ENCODE measurements around the gene BTBD9.

Gene BTBD9

DNA sequence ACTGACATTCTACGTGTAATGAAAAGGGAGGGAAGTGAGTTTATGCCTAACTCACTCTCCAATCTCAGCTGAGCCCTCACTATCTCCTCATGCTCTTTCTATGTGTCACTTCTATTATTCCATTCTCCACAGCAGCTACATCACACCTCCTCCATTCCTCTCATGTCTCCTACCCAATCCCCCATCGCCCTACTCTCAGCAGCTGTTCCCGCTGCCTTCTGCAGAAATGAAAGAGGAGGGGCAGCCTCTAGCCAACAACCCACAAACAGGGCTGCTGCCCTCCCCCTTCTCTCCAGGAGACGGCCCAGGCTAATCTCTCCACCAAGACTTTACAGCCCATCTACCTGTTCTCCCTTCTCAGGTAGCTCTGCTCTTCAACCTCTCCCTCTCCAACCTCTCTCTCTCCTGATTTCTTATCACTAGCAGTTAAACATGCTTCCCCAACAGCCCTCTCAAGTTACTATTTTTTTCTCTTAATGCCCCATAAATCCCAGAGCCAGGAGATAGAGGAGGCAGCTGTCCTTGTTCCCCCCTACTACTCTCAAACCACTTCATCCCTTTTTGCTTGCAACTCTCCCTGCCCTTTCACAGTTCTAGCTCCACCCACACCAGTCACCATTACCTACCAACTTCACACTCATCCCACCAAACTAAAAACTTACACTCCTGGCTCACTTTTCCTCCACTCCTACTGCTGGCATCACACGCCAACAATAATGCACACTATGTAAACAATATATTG, 136.5 kb downstream of the BTBD9 start:
- DNase-seq: no peak

DNA sequence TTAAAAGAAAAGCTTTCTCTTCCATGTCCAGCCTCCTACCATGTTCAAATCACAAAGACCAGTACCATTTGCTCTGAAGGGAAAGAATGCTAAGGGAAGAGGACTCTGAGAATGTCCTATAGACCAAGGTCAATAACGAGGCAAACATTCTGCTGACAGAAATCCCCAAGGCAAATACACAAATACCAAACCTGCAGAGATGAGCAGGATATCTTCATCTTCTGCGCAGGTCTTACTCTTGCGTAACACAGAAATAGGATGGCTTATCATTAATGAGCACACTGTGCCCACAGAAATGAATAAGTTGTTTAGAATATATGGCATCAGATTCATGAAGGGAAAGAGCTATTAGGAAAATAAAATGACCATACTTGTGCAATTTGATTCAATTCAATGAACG, 137.3 kb downstream of the BTBD9 start:
- DNase-seq: no peak

DNA sequence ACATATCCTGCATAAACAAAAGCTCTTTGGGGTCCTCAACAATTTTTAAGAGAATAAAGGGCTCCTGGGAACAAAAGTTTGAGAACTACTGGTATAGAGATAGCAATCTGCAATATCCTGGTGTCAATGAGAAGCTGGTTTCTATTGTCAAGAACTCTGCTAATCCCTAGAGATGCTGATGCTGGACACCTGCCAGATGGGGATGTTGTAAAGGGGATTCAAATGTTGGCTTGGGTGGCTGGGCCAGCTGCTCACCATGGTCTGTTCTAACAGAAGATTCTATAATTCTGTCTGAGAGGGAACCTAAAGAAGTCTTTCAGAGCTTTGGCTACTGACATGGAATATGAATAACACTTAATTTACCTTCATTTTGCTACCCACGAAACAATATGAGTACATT, 137.8 kb downstream of the BTBD9 start:
- no peak for DNase-seq

DNA sequence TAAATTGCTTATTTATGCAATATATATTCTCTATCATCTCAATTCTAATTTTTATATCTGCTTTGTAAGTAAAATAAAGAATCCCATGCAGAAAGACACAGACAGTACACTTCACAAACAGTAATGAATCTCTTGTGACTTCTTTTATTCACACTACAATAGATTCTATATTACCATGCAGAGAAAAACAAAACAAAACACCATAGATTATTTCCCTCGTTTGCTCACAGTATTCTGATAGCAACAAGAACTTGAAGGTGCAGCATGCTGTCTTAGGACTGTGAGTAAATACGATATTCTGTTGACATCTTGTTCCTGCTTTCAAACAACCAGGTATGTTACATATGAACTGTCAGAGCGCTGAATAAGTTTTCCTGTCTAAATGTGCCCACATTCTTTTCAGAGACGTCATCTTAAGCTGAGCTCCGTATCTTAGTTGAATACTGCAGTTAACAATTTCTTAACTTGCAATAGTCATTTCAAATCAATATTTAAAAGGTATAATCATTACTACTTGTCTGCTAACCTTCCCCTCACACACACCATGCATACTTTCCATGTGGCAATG, 140.1 kb downstream of the BTBD9 start:
- DNase-seq: no peak

DNA sequence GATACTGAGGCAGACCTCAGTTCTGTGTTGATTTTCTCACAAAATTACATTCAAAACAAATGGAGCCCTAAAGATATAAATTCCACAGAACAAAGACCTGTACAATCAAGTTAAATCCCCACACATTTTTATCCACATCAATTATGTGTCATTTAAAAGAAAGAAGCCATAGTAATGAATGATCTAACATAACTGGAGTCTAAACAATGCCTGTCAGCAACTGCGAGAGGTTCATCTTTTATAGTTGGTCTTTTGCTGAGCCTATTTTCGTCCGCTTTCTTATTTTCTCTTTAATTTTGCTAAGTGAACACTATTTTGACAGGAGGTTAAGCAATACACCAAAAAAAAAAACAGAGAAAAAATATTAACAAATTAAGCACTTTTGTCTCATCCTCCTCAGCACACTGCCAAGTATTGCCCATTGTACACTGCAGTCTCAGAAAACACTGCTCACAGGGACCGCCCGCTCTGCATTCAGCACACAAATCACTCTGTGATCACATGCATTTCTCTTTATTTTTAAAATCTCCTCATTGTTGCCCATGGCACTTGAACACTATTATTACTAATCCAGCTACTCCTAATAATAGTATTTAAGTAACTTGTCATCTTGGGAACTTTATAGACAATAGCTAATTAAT, 140.8 kb downstream of the BTBD9 start:
- no peak for DNase-seq

DNA sequence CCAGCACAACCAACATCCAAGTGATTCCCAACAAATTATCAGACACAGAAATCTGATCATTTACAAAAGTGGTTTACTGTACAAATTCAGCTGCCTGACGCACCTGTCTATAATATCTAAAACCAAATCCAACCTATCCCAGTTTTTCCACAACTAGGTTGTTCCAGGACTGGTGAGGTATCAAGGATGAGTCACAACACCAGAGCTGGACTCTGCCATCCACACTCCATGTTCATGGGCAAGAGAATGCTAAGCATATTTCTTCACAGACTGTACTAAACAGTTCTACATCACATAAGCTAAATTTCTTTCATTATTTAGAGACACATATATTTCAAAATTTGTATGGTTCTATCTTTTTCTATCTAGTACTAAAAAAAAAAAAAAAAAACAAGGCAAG, 141.6 kb downstream of the BTBD9 start:
- DNase-seq: no peak

DNA sequence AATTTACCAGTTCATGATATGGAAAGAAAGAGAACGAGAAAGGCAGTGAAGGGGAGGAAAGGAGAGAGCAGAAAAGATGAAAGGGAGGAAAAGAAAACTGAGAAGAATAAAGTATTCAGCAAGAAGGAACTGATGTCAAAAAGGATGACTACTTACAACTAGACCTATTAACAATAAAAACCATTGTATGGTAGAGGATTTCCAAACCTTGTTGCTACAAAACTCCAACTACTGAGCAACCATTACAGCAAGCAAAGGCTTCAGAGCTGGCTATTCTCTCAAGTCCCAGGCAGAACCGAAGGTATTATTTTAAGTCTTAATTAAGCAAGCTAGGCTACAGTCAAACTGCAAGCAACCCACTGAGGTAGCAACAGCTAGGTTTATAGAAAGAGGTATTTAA, 142.2 kb downstream of the BTBD9 start:
- no peak for DNase-seq

DNA sequence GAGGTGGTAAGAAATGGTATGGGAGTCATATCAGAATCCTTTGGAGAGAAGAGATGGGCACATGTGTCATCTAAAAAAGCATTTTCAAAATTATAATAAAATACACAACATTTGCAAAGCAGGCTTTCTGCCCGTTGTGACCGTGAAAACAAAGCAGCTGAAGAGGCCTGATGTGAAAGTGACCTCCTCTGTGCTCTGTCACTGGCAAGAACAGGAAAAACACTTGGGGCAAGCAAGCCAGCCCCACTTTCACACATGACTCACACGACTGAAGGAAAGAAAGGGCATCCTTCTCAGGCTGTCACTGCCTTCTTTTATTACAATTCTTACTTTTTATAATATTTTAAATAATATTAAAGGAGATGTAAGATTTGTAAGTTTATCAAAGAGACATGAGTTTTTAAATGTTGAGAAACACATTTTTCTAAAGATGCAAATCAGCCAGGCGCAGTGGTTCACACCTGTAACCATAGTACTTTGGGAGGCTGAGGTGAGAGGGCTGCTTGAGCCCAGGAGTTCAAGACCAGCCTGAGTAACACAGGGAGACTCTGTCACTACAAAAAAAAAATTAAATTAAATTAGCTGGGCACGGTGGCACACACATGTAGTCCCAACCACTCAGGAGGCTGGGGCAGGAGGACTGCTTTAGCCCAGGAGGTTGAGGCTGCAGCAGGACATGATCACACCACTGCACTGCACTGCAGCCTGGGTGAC, 143.7 kb downstream of the BTBD9 start:
- DNase-seq: no peak

DNA sequence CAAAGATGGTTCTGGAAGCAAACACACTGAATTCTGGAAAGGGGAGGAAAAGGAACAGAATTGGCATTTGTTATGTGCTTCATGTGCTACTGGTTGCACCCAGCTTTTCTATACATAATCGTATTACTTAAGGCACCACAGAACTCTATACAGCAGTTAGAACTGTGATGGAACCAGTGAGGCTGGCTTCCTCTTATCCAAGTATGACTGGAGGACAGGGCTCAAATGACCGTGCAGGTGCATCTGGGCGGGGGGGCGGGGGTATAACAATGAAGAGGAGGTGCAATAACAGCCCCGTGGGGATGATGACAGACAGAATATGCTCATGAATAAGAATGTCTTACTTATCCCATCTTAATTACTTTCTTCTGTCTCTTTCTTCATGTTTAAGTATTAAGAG, 144.2 kb downstream of the BTBD9 start:
- no peak for DNase-seq

DNA sequence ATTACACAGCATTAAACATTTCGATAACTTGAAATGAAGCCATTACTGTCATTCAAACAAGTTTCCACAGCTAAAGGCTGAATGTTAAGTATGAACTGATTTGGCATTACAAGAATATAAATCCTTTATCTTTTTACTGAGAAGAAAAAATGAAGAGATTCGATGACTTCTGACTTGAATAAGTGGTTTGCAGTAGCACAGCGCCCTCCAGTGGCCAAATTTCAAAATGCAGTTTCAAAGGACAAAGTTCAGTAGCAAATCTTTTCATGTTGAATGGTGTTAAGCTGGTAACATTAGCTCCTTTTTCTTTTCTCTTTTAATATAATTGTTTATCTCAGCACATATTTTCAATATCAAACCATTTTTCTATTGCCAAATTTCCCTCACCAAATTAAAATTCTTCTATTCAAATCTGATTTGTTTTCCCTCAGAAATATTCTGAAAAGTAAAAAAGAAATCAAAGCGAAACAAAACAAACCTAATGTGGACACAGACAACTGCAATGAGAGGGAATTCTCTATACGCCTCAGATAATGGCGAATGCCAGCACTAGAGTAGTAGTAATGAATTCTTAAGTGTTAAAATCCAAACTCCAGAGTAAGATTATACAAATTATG, 145.7 kb downstream of the BTBD9 start:
- no peak for DNase-seq

DNA sequence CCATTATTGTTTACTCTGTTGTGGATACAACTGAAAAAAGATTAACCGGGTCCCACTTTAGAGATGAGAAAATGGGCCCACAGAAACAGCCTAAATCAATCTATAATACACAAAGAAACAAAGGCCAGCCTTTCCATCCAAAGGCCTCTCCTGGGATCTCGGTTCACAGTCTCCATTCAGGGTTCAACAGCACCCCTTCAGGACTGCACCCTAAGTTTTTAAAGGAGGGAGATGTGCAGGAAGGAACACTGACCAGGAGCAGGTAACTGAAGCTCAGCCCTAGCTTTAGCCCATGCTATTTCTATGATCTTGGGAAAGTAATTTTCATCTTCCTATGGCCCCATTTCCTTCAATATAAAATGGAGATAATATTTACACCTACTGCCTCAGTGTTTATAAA, 147.7 kb downstream of the BTBD9 start:
- no peak for DNase-seq

DNA sequence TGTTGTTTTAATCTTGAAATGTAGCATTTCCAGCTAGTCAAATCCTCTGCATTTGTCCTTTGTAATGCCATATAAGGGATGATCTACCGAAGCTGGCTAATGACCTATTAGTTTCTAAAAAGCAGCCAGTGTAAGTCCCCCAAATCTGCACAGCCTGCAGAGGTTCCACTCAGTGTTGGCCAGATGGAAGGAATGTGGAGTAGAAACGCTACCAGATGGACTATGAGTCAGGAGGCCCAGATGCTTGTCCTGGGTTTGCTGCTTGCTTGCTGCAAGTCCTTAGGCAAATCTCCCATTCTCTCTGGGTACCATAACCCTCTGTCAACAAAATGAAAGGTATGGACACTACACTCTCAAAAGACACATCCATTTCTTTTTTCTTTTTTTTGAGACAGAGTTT, 149.8 kb downstream of the BTBD9 start:
- no peak for DNase-seq

DNA sequence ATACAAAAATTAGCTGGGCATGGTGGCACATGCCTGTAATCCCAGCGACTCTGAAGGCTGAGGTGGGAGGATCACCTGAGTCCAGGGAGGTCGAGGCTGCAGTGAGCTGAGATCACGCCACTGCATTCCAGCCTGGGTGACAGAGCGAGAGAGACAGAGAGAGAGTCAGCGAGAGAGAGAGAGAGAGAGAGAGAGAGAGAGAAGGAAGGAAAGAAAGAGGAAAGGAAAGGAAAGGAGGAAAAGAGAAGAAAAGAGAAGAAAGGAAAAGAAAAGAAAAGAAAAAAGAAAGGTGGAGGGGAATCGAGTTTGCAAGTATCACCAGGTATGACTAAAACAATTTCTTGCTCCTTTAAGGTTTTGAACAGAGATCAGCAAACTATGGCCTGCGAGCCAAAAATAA, 152.3 kb downstream of the BTBD9 start:
- DNase-seq: no peak

DNA sequence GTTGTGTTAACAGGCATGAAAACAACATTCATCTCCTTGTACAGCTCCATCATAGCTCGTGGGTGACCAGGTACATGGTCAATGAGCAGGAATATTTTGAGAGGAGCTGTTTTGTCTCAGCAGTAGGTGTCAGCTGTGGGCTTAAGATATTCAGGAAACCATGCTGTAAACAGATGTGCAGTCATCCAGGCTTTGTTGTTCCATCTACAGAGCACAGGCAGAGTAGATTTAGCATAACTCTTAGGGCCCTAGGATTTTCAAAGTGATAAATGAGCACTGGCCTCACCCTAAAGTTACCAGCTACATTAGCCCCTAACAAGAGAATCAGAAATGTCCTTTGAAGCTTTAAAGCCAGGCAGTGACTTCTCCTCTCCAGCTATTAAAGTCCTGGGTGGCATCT, 154.2 kb downstream of the BTBD9 start:
- DNase-seq: no peak

DNA sequence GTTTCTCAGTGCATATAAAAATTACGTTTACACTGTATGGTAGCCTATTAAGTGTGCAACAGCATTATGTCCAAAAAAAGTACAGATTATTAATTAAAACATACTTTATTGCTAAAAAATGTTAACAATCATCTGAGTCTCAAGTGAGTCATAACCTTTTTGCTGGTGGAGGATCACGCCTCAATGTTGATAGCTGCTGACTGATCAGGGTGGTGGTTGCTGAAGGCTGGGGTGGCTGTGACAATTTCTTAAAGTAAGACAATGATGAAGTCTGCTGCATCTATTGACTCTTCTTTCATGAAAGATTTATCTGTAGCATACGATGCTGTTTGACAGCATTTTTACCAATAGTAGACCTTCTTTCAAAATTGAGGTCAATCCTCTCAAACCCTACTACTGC, 155.1 kb downstream of the BTBD9 start:
- no peak for DNase-seq

DNA sequence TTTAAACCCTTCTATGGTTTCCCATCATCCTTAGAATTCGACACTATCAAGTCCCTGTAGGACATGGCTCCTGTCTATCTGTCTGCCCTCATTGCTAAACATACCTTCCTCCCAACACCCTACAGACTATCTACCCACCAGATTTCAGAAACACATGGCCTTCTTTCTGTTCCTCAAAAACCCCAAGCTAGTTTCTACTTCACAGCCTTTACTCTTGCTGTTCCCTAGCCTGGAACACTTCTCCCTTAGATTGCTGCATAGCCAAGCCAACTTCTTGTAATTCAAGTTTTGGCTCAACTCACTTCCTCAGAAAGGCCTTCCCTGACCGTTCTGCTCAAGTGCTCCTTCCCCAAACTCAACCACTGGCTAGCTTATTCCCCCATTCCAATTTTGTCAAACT, 156.2 kb downstream of the BTBD9 start:
- no peak for DNase-seq

DNA sequence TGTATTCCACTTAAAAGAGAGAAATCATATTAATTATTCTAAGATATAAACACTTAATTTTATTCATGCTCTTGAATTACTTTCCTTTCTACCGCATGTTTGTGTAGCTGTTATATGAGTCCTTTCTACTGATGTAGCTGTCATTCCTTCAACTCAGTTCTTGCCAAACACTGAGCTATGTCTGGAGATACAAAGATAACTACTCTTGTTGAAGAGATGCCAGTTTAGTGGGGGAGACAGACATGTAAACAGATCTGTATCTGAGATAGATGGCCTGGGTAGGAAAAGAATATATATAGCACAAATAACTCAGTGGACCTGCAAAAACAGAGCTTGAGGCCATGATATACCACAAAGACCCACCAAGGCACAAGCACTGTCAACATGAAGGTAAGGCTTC, 157.3 kb downstream of the BTBD9 start:
- DNase-seq: no peak

DNA sequence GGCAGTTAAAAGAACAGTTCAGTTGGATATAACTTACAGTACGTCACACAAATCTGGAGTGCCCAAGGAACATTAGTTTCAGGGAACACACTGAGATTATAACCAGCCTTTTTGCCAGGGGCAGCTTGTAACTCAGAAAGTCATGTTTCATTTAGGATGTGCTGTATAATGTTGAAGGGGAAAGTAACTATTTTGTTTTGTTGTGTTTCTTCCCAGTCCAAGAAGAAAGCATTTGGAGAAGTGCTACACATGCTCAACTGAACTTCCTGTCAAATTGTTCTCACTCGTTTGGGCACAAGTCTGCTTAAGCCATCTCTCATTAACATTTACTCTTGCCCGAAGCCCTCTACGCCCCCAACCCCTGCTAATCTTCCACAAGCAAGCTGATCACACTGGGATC, 157.9 kb downstream of the BTBD9 start:
- DNase-seq: no peak

DNA sequence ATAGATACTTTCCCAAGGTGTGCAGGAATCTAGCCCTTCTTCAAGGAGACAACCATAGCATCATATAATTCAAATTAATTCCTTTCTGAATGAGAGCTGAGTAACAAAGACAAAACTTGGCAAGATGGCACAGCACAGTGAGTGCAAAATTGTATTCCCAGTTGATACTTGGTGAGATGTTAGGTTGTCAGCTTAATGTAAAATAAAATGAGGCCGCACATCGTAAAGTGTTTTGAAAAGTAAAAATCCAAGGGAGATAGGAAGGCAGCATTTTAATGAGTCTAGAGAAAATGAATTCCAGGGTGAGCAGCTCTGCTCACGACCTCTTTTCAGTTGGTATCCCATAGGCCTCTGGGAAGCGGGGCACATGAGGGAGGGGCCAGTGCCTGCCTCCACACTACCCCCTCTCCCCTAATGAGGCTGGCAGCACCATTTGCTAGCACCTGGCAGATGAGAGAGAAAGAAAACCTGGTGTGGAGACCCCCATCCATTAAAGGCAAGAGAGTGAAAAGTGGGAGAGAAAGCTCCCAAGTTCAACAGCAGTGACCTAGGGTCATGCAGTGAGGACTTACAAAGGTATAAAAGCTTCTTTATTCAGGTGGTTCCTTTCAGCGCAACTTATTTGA, 158.4 kb downstream of the BTBD9 start:
- no peak for DNase-seq

DNA sequence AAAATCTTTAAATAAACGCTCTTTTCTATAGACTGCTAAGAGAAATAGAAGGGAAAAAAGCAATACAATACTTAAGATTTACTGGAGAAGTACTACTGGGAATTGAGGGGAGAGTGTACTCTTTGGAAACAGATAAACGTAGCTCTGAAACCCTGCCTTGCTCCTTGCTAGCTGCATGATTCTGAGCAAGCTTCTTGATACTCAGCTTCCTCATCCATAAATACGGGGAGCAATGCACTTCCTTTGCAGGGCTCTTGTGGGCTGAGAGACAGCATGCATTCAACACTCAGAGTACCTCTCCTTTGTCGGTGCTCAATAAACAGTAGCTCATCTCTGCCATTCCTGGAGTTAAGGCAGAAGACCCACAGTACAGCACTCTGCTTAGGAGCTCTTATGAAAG, 159.7 kb downstream of the BTBD9 start:
- DNase-seq: no peak

DNA sequence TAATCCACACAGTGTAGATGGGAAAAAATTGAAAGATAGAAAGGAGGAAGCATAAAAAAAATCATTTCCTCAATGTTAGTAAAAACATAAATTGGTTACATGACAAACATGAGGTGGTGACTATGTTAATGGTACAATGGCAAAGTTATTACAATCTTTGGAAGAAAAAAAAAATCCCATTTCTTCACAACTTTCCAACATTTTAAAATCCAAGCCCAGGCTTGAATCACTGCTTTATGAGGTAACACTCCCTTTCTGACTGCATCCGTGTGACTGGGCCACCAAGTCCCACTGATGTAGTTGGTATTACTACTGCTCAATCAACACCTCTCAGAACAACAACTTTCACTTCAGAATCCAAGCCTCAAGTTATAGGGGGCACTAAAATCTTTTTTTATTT, 160.4 kb downstream of the BTBD9 start:
- DNase-seq: no peak

DNA sequence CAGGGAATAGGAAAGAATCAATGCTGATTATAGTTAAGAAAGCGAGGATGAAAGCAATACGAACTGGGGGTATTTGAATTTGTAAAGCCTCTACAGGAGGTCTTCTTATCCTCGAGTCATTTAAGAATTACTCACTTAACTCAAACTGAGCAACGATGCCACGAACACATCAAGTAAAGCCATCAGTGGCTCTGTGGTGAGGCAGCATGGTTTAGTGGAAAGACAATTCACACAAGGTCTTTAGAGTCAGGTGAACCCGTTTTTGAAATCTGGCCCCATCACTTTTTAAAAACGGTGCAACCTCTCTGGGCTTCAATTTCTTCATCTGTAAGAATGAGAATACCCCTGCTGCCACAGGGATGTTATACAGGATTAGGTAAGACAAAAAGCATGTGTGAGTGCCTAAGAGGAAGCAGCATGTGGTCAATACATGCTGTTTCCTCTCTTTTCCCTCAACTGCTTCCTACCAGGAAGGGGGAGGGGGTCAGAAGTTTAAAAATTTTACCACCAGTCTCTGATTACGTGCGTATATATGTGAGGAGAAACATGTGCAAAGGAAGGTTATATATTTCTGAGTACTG, 162.0 kb downstream of the BTBD9 start:
- DNase-seq: no peak

DNA sequence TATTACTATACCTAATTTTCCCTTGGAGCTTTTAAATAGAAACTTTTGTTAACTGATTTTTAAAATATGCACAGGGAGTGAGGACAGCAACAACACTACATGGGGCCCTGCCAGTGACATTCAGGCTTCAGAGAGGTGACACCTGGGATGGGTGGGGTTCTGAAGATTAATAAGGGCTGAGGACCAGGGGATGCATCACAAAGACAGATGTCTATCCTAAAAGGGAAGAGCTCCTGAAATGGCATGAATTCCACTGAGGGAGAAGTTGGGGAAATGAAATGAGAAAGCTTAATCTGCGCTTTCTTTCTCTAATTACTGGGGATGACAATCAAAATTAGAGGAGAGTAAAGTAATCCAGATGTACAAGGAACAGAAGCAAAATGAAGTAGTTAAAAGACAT, 162.8 kb downstream of the BTBD9 start:
- DNase-seq: no peak
